ENCODE results near the gene NEUROG1.

Gene NEUROG1

DNA sequence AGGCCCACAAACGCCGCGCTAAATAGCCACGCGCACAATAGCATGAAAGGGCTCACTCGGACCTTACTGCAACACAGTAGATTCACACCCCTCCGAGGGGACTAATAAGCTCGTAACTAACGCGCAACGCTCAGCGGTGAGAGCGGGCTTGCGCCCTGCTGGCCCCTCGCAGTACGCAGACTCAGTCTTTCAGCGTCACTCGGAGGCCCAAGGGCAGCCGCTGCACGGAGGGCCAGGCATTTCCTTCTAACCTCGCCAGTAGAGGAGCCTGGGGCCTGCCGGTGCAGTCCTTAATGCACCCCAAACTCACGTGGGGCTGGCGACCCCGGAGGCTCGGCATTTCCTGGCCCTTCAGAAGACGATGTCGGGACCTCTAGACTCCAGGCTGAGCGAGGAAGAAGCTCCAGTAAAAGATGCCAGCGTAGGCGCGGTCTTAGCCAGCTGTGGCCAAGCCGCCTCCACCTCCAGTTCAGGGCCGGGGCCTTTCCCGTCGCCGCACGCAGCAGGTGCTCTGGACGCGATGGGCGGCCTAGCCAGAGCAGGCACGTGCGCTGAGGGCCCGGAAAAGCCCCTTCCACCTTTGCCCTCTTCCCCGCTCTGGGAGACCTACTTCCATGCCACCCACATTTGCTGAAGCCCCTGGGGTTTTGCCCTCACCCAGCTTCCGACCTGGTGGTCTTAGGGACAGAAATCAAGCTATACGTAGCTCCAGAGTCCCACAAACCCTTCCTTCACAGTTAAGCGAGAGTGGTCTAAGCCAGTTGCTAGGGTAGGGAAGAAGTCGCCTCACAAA, 45.3 kb downstream of the NEUROG1 start:
- TF ChIP-seq, protein P1, sequence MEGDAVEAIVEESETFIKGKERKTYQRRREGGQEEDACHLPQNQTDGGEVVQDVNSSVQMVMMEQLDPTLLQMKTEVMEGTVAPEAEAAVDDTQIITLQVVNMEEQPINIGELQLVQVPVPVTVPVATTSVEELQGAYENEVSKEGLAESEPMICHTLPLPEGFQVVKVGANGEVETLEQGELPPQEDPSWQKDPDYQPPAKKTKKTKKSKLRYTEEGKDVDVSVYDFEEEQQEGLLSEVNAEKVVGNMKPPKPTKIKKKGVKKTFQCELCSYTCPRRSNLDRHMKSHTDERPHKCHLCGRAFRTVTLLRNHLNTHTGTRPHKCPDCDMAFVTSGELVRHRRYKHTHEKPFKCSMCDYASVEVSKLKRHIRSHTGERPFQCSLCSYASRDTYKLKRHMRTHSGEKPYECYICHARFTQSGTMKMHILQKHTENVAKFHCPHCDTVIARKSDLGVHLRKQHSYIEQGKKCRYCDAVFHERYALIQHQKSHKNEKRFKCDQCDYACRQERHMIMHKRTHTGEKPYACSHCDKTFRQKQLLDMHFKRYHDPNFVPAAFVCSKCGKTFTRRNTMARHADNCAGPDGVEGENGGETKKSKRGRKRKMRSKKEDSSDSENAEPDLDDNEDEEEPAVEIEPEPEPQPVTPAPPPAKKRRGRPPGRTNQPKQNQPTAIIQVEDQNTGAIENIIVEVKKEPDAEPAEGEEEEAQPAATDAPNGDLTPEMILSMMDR (IDR thresholded peaks at IDR 0.05; ENCODE audit: low read depth, low read length, missing control alignments) = no peak
- no peak overlapping the region for H3K4me3 ChIP-seq (replicated peaks; ENCODE audit: low read depth, low read length)
- DNase-seq (ENCODE audit: extremely low read depth, low read depth) = no peak

DNA sequence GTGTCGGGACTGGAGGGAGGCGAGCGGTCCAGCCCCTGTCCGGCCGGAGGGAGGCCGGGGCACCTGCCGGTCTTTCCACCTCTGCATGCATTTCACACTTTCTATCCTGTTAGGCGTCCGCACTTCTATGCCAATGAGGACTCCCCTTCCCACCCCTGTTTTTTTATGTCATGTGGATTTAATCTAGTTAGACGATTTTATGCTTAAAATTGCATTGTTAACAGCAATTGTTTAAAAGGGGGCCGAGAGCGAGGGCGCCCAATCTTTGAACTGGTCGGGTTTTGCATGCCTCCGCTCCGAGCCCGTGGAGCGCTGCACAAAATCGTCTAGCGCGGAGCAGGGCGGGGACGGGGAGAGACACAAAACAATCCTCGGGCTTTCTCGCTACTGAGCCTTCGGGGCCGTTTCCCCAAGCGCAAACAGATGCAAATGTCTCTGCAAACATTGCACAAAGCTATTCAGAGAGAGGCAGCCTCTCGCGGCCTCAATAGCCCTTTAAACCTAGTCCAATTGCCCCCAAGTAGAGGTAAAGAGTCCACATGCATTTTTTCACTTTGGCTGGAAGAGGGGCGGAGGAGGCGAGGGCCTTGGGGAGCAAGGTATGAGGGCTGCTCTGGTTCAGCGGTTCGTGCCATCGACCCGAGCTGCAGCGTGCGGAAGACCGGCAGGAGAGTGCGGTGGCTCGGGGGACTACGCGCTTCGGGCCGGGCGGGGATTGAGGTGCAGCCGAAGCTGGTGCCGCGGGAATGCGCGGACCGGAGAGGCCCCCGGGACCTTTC, 46.1 kb downstream of the NEUROG1 start:
- no peak for DNase-seq (ENCODE audit: extremely low read depth, low read depth)
- TF ChIP-seq, protein P1 (IDR thresholded peaks at IDR 0.05; ENCODE audit: low read depth, low read length, missing control alignments) = no peak
- H3K4me3 ChIP-seq (replicated peaks; ENCODE audit: low read depth, low read length) = peak overlapping the region; percentile 38

DNA sequence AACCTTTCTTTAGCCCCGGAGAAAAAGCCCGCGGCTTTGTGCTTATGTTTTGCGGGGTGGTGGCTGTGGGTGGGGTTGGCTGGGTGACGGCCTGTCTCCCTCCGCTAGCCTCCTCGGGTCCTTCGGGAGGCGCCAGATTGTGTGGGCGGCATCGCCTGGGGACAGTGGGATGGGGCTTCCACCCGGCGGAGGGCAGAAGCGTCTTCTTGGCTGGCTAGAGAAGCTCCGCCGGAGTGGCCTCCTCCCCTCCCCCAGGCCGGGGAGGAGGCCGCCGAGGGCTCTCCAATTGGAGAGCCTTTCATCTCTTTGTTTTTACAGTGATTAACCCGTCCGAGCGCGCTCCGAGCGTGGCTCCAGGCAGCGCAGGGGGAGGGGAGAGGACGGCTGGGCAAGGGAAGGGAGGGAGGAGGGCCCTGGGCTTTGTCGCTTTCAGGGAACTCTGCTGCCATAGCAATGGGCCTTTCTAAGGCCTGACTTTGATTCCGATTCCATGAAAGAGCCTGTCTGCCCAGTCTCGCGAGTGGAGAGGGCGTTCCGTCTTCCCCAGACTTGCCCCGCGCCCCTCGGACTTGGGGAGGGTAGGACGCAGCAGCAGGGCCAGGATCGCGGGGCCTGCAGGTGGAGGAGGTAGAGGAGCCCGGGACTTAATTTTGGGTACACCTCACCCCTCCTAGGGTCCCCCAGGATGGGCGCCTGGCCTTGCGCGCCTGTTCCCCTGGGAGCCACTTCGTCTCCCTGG, 46.9 kb downstream of the NEUROG1 start:
- H3K4me3 ChIP-seq (replicated peaks; ENCODE audit: low read depth, low read length) = peak overlapping the region; percentile 38
- TF ChIP-seq, protein P1 (IDR thresholded peaks at IDR 0.05; ENCODE audit: low read depth, low read length, missing control alignments) = no peak
- peak; percentile 21 for DNase-seq (ENCODE audit: extremely low read depth, low read depth)

DNA sequence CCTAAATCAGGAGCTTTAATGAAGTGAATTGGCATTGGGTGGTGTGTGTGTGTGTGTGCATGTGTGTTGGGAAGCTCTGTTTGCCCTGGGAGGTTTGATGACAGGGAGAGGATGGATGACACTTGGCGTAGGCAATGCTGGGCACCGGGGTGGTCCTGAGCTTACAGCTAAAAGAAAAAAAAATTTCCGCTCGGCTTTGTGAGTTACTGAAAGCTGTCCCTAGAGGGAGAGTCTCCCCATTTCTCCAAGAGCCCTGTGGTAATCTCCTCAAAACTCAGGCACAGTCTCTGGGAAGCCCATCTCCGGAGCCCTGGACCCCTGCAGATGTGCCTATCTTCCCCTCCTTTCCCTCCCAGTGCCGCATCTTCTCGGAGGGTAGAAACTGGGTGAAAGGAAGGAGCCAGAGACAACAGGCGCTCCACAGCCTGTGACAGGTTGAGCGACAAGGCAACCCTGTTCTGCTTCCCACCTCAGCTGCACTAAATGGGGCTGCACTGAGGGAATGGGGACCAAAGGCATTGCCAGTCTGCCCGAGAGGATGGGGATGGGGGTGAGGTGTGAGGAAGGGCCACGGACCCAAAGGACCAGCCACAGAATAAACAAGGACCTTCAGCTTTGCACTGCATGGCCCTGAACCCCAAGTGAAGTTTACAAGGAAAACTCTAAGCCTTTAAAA, 47.8 kb downstream of the NEUROG1 start:
- DNase-seq (ENCODE audit: extremely low read depth, low read depth) = no peak
- no peak overlapping the region for H3K4me3 ChIP-seq (replicated peaks; ENCODE audit: low read depth, low read length)
- TF ChIP-seq, protein P1 (IDR thresholded peaks at IDR 0.05; ENCODE audit: low read depth, low read length, missing control alignments) = no peak

DNA sequence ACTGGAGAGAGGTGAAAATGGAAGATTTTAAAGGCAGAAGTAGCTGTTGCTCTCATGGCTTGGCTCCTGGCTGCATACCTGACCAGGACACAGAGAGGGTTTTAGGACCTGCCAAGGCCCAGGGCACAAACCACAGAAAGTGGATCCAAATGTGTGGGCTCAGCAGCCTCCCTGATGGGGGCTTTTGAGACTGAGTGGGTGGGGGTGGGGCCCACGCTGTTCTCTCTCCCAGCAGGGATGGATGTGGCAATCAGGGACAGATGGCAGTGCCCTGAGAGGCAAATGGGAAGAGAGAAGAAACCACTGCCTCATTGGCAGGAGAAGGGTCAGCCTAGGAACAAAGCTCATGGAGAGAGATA, 48.7 kb downstream of the NEUROG1 start:
- no peak overlapping the region for H3K4me3 ChIP-seq (replicated peaks; ENCODE audit: low read depth, low read length)
- DNase-seq (ENCODE audit: extremely low read depth, low read depth) = no peak
- TF ChIP-seq, protein P1 (IDR thresholded peaks at IDR 0.05; ENCODE audit: low read depth, low read length, missing control alignments) = no peak
